Endothelial cell of umbilical vein (primary cell): Measurements from ENCODE around the gene MAJIN.

Experiments used
- CTCF ChIP-seq, 2 donors: IDR thresholded peaks; 1 replicate in 1 of 2; 2 replicates in 1 of 2; pipeline ENCODE4 v1.5.1; 2011; ENCODE audit warnings: low read length in 2 of 2, mild to moderate bottlenecking in 2 of 2, moderate library complexity in 2 of 2, control low read depth in 1 of 2, inconsistent platforms in 1 of 2, low read depth in 1 of 2; ENCODE audit not compliant: insufficient read depth in 1 of 2; ENCODE audit errors: extremely low read depth in 1 of 2
- EZH2 ChIP-seq: IDR thresholded peaks from 2 replicates; pipeline ENCODE4 v1.6.1; 2012; ENCODE audit warnings: borderline replicate concordance, low read depth, mild to moderate bottlenecking, moderate library complexity, low read length, inconsistent platforms; ENCODE audit not compliant: severe bottlenecking
- MAX ChIP-seq: IDR thresholded peaks from 2 replicates; pipeline ENCODE4 v1.6.1; 2011; ENCODE audit not compliant: insufficient read depth, insufficient read length
- POLR2A ChIP-seq: IDR thresholded peaks from 2 replicates; pipeline ENCODE4 v1.6.1; 2012; ENCODE audit warnings: low read depth, mild to moderate bottlenecking, control low read depth, low read length
- POLR2AphosphoS5 ChIP-seq: IDR thresholded peaks from 2 replicates; pipeline ENCODE4 v1.6.1; 2012; ENCODE audit warnings: low read depth, mild to moderate bottlenecking, control low read depth, low read length, moderate library complexity; ENCODE audit not compliant: insufficient read depth

- TF ChIP-seq EZH2 (no peak), POLR2AphosphoS5 (no peak), POLR2A (no peak), CTCF (IDR thresholded peaks at IDR 0.05; ENCODE audit: extremely low read depth in 1 of 2, insufficient read depth in 1 of 2, low read depth in 1 of 2, low read length in 2 of 2) (no peak), MAX (no peak)
Observed at GRCh38 chr11:64911689-64912088, 60.2 kb downstream of the MAJIN start.
